AG04450 (cell line): ENCODE measurements around the gene LLGL2. TPM values are rescaled to one million over a fixed set of nuclear protein-coding genes. Genes with fewer than 3 reads are reported as not detected.

Experiments used
- CTCF ChIA-PET: fragments of 300-600, 350-600 bp; formaldehyde crosslinking; extraction: SDS; loops from one replicate; lab custom pipeline; 2022; ENCODE audit warnings: antibody characterized with exemption, inconsistent platforms; lab: Charles Lee
- POLR2A ChIA-PET: fragments of 350-600 bp; formaldehyde crosslinking; extraction: SDS; loops from one replicate; lab custom pipeline; 2021; ENCODE audit warnings: antibody characterized with exemption, inconsistent platforms; lab: Yijun Ruan, JAX
- DNase-seq: peaks from one replicate; pipeline ENCODE4 v3.0.0-alpha.2; 2011; ENCODE audit warnings: low read depth, low spot score
- H3K27ac ChIP-seq: one replicate; pipeline ENCODE4 v1.5.1; 2012; ENCODE audit warnings: low read depth, low read length, control low read depth
- H3K27me3 ChIP-seq: one replicate; pipeline ENCODE4 v1.6.0; 2012; ENCODE audit warnings: low read length; ENCODE audit not compliant: control insufficient read depth, insufficient read depth
- H3K4me3 ChIP-seq: 2 replicates; pipeline ENCODE4 v1.5.1; 2011; ENCODE audit warnings: mild to moderate bottlenecking, low read depth, low read length, control low read depth
- H3K9me3 ChIP-seq: 2 replicates; pipeline ENCODE4 v1.5.1; 2012; ENCODE audit warnings: low read length; ENCODE audit not compliant: control insufficient read depth, insufficient read depth
- CTCF ChIP-seq: IDR thresholded peaks from 2 replicates; pipeline ENCODE4 v1.5.1; 2011; ENCODE audit warnings: low read depth, low read length, control low read depth, inconsistent platforms
- polyA plus RNA-seq: library from polyadenylated mRNA; depleted of rRNA; stranded (reverse); fragments of >200 nt; gene quantifications from 2 replicates; pipeline ENCODE4 v1.2.3, GENCODE V29; 2011

Gene LLGL2
- polyA plus RNA-seq, 1 experiment, result 0.24 TPM

GRCh38 chr17:75502721-75503329, 22.7 kb upstream of the LLGL2 start:
- H3K27me3 ChIP-seq, result no peaks in the 10 kb centered on the region
- CTCF ChIA-PET, result interaction anchor here (1.2 kb wide), 1 partner anchor 130 kb away, joined by 5 read pairs; the partner anchor contains the start of gene SMIM5
- POLR2A ChIA-PET, result no interaction called here
- no peak overlapping the region for H3K4me3 ChIP-seq
- no peak for DNase-seq
- no peaks in the 10 kb centered on the region; the same call in 1 of the 2 replicates for H3K9me3 ChIP-seq
- no peak for TF ChIP-seq CTCF
- H3K27ac ChIP-seq, result no peak overlapping the region

- no peaks in the 10 kb centered on the region for H3K27me3 ChIP-seq
- H3K4me3 ChIP-seq, result no peak overlapping the region
- no peak for TF ChIP-seq CTCF
- H3K9me3 ChIP-seq, result no peaks in the 10 kb centered on the region; the same call in 1 of the 2 replicates
- no peak for DNase-seq
- H3K27ac ChIP-seq, result no peak overlapping the region
- ChIA-PET CTCF (interaction anchor here (1.2 kb wide), 1 partner anchor 130 kb away, joined by 5 read pairs; the partner anchor contains the start of gene SMIM5), POLR2A (no interaction called here)
These were observed 22.1 kb upstream of the LLGL2 start for GRCh38 chr17:75503337-75503950.

DNA sequence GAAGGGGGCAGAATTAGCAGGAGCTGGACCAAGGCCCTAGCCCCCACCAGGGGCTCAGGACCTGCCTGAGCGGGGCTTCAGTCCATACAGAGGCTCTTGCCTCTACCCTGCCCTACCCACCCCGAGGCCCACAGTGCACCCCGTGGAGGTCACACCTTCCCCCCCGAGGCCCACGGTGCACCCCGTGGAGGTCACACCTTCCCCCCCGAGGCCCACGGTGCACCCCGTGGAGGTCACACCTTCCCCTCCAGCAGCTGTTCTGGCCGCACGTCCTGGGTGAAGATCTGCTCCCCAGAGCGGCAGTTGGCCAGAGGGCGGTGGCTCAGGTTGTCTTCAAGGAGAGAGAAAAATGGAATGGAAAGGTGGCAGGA, 21.5 kb upstream of the LLGL2 start:
- no peak overlapping the region for H3K27ac ChIP-seq
- no peak for DNase-seq
- H3K27me3 ChIP-seq, result no peaks in the 10 kb centered on the region
- H3K9me3 ChIP-seq, result no peaks in the 10 kb centered on the region; the same call in 1 of the 2 replicates
- CTCF ChIA-PET, result interaction anchor here (1.2 kb wide), 1 partner anchor 129 kb away, joined by 5 read pairs; the partner anchor contains the start of gene SMIM5
- POLR2A ChIA-PET, result no interaction called here
- no peak overlapping the region for H3K4me3 ChIP-seq
- no peak for TF ChIP-seq CTCF

GRCh38 chr17:75504347-75505151, 20.9 kb upstream of the LLGL2 start:
- peak; percentile 52 for TF ChIP-seq CTCF
- Histone ChIP-seq H3K9me3 (no peaks in the 10 kb centered on the region; the same call in 1 of the 2 replicates), H3K27ac (no peak overlapping the region), H3K4me3 (no peak overlapping the region), H3K27me3 (no peaks in the 10 kb centered on the region)
- CTCF ChIA-PET, result interaction anchor here (1.1 kb wide), 1 partner anchor 12 kb away, joined by 3 read pairs; the partner anchor contains the start of gene TSEN54
- DNase-seq, result no peak
- POLR2A ChIA-PET, result no interaction called here
